Suppressor macrophage (primary cell): ENCODE data around the gene MYBPC1.
"Not testable (repeated sequence)": the region's sequence is repeated elsewhere in the genome, so short reads cannot be mapped to it uniquely, and the experiment has no call there.

Experiments used
- DNase-seq, 4 experiments: peaks; one replicate each; pipeline ENCODE4 v3.0.0-alpha.2; 2020 to 2022

Gene MYBPC1

GRCh38 chr12:101660662-101661061 lies 65.9 kb downstream of the MYBPC1 start:
- DNase-seq: peak in 2 of 4 experiments; percentile 9 to 24

DNA sequence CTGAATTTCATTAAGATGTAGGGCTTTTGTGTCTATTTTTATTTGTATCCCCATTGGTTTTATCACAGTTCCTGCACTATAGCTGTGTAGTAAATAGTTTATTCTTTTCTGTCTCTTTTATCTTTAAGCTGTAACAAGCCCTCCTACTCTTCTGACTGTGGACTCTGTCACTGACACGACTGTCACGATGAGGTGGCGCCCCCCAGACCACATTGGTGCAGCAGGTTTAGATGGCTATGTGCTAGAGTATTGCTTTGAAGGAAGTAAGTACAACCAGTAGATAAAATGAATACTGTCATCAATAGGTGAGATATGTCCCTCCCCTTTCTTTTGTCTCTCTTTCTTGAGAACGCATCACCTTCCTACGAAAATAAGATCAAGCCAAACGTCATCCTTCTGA lies 68.5 kb downstream of the MYBPC1 start:
- DNase-seq: no peak

DNA sequence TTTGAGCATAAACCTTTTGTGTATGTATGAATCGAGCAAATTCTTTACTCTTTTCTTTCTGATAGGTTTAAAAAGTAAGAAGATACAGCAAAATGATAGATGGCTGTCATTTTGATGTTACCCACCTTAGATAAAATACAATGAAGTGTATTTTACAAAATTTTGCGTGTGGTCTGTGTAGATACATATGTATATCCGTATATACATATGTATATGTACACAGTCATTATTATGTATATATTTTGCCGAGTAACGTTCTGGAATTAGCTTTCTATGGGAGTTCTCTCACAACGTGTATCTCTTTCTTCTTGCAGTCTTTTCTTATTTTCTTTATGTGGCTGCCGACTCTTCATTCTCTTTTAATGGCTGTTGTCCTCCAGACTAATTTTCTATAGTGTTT lies 70.2 kb downstream of the MYBPC1 start:
- DNase-seq: no peak

GRCh38 chr12:101666052-101666728 lies 71.4 kb downstream of the MYBPC1 start:
- no peak for DNase-seq

DNA sequence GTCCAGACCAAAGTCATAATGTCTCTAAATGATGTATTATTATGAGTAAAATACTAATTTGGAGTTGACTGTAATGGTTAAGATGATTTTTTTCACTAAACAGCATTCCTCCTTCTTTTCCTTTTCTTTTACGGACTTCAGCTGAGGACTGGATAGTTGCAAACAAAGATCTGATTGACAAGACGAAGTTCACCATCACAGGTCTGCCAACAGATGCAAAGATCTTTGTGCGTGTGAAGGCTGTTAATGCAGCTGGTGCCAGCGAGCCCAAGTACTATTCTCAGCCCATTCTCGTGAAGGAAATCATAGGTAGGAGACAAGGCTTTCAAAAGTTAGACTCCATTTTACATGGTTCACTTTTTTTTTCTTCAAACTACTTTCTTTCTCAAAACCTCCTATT lies 72.8 kb downstream of the MYBPC1 start:
- no peak for DNase-seq

GRCh38 chr12:101670007-101670671 lies 75.4 kb downstream of the MYBPC1 start:
- peak; percentile 70 to 78 (median 75) for DNase-seq

- peak; percentile 62 to 83 (median 74) for DNase-seq
These were observed 76.5 kb downstream of the MYBPC1 start for GRCh38 chr12:101671157-101671791.

DNA sequence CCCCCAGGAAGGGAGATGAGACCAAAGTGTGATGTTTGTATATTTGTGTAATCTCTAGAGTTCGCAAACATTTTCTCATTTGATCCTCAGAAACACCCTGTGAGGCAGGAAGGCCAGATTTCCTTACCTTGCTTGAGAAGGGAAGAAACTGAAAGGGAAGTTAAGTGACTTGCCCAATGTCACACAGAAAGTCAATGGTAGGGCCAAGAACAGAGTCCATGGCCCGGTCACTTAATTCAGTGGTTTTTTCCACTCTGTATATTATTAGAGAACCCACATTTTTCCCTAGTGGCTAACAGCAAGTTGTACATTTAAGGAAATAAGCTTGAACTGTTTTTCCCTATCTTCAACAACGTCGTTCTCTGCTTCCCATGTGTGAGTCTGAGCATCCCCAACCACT lies 77.1 kb downstream of the MYBPC1 start:
- peak in 3 of 4 experiments; percentile 35 to 47 (median 43) for DNase-seq

DNA sequence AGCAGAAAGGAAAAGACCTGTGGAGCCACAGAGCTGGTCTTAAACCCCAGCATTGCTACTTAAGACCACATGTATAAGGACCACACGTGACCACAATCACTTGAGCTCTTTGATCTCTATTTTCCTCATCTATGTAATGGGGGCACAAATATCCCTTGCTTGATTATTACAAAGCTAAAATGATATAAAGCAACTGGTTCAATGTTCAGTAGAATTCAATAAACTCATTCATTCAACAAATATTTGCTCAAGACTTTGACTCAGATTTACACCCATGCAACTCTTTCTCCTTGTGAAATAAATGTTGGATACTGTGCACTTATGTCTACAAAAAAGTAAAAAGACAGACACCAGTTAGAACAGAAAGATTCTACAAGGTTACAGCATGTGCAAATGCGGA lies 80.8 kb downstream of the MYBPC1 start:
- DNase-seq: no peak

GRCh38 chr12:101676497-101676896 lies 81.7 kb downstream of the MYBPC1 start:
- not testable (repeated sequence) for DNase-seq

- no peak for DNase-seq
These were observed 83.3 kb downstream of the MYBPC1 start for GRCh38 chr12:101678081-101678480.

DNA sequence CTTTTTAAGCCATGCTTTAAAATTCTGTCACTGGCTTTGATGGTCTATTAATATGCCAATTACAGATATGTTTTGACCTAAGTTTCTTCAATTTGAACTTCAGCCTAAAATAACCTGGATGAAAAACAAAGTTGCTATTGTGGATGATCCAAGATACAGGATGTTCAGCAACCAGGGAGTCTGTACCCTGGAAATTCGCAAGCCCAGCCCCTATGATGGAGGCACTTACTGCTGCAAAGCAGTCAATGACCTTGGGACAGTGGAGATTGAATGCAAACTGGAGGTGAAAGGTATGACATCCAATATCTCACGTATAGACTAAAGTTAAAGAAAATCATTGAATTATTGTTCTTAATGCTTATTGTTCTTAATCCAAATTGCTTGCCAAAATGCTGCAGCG lies 85.5 kb downstream of the MYBPC1 start:
- DNase-seq: no peak

DNA sequence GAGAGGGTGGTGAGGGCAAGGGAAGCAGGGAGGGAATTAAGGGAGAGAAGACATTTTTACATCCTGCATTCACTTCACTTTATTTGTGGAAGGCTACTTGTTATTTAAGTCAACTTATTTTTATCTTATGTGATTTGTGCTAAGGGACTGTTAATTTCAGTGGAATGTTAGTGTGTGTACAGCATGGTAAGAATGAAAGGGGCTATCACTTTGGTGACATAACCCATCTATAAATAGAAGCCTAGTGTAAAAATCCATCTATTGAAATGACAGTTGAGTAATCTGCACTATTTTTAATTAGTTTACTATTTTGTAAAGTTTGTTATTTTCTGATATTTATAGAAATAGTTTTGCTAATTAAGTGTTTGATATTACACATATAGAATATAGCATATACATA lies 85.9 kb downstream of the MYBPC1 start:
- no peak for DNase-seq

- not testable (repeated sequence) for DNase-seq
These were observed 86.9 kb downstream of the MYBPC1 start for GRCh38 chr12:101681627-101682026.

- no peak for DNase-seq
These were observed 90.3 kb downstream of the MYBPC1 start for GRCh38 chr12:101685092-101685491.

DNA sequence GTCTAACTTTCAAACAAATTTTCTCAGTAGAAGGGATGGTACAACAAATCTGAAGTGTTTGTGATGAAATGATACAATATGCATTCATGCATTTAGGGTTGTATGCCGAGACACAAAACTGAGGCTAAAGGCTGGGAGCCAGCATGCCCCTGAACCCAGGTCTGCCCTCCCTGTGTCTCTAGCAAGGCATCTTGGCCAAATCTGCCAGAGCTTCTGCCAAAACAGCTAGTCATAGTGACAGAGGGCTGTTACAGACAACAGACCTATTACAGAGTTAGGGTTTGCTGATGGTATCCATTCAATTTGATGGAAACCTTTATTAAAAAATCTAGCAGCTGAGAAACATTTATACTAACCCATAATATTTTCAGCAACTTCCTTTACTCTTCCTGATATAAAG lies 91.4 kb downstream of the MYBPC1 start:
- no peak for DNase-seq

- no peak for DNase-seq
These were observed 95.8 kb downstream of the MYBPC1 start for GRCh38 chr12:101690544-101691098.

DNA sequence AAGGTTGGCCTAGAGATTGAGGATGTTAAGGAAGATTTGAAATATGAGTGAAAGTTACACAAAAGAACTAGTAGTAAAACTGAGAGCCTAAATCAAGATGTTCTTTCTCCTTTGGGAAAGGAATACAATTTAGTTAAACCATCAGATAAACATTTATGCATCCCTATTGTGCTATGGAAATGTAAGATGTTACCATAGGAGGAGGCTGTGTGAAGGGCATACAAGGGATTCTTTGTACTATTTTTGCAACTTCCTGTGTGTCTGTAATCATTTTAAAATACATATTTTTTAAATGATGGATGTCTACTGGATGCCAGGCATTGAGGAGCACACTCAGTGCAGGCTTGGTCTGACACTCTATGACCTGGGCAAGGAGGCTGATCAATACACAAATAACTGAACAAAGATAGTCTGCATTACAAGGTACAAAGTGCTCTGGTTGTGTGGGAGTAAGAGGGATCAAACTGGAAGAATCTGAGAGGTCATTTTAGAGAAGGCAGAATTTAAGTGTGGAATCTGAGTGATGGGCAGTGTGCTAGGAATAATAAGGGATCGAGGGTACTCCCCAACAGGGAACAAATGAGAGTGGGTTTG lies 96.8 kb downstream of the MYBPC1 start:
- no peak for DNase-seq

DNA sequence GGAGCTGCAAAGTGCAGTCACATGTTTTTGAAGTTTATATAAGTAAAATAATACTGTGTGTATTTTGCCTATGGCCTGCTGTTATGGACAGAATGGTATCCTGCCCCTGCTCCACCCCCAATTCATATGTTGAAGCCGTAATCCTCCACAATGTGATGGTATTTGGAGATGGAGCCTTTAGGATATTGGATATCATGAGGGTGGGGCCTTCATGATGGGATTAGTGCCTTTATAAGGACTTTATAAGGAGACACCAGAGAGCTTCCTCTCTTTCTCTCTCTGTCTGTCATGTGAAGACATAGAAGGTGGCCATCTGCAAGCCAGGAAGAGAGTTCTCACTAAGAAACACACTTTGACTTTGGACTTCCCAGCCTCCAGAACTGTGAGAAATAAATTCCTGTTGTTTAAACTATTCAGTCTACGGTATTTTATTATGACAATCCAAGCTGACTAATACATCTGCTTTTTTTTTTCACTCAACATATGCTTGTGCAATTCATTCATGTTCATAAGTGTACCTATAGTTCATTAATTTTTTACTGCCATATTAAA lies 99.6 kb downstream of the MYBPC1 start:
- DNase-seq: no peak

- no peak for DNase-seq
These were observed 100.2 kb downstream of the MYBPC1 start for GRCh38 chr12:101694986-101695385.

- DNase-seq: peak in 1 of 4 experiments; percentile 8
These were observed 100.9 kb downstream of the MYBPC1 start for GRCh38 chr12:101695706-101696105.

GRCh38 chr12:101696251-101697196 lies 101.8 kb downstream of the MYBPC1 start:
- peak; percentile 55 to 70 (median 60) for DNase-seq
